HG02885 (cell line): ENCODE measurements around the gene MDGA2.

Experiments
- ATAC-seq: cut with Tn5 transposase; IDR thresholded peaks from one replicate; pipeline ENCODE4 v1.9.1; 2021; ENCODE audit warnings: mild to moderate bottlenecking; ENCODE audit not compliant: unreplicated experiment, poor library complexity

Gene MDGA2

DNA sequence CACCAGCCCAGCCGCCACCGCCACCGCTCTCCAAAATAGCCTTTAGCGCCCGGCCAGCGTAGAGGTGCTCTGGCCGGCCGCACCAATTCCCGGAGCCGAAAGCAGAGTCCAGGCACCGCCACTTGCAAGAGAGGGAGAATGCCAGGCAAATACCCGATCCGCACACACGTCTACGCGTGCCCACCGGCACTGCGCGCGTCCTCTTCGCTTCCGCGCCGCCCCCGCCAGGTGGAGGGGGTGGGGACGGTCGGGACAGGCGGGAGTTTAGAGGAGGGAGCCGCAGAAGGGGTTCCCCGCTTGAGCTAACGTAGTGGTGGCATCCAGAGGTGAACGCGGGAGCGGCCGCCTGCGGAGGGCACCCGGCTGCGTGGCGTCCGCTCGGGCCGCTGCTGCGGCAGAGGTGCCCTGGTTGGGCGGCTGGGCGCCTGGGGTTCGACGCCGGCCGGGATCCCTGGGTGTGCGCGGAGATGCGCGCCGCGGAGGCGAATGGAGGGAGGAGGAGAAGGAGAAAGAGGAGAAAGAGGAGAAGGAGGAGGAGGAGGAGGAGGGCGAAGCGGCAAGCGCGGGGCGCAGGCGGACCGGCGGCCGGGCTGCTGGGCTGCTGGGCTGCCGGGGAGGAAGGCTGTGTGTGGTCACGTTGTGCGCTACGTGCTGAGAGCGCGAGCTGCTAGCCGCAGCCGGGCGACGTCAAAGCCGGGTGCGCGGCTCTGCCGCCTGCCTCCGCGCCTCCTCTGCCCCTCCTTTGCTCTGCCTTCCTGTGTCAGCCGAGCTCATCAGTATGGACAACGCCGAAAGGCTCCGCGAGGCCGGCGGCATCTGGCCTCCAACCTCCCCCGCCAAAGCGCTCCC, at the start of gene MDGA2:
Gene MDGA2 (minus strand): TSS at position 140 of the 849 bp plus-strand sequence.
- ATAC-seq = no peak

DNA sequence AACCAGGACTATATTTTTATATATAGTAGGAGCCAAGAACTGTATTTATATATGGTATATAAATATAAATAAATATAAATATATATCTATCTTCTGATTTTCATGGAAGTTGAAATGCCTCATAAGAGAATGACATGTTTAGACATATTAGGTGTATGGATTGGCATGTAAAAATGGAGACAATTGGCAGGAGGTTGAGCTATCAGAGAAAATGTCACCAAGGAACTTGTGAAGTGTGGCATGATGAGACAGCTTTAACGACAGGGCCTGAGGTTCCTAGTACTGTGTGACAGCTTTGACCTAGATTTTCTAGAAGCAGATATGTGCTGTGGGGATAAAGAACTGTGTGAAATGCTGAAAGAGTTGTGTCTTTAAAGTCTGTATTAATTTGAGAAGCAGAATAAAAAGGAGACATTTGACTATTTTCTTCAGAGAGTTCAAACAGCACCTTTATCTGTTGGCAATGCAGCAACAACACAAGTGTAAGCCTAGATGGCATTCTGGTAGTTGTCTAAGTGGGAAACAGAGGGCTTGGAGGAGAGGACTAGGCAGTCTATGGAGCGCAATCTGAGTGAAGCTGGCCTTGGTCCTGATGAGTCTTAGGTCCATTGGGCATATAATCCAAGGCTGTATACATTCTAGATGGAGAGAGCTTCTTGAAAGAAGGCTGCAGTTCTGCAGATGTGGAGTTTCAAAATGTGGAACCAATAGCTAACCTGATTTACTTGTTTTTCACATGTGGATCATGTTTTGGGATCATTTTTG, 47.7 kb upstream of the MDGA2 start:
- no peak for ATAC-seq

DNA sequence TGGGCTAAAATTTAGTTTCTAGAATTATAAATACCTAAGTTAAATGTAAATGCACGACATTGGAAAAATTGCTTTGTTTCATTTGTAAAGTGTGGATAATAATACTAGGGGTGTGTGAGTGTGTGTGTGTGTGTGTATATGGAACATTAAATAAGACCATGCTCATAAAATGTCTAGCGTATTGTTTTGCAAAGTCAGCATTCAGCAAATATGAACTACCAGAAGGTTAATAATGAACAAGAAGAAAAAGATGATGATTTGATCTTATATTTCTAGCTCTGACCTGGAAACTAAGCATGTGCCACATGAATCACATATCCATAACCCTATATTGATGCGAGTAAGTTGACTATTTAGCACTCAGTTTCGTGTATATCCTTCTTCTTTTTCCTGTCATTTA, 44.9 kb upstream of the MDGA2 start:
- no peak for ATAC-seq

DNA sequence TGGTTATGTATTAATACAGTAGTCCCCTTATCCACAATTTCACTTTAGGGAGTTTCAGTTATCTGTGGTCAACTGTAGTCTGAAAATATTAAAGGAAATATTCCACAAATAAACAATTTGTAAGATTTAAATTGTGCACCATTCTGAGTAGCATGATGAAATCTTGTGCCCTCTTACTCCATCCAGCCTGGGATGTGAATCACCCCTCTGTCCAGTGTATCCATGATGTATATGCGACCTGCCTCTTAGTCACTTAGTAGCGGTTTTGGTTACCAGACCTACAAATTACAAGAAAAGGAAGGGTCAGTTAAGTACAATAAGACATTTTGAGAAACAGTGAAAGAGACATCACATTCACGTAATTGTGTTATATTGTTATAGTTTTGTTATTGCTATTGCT, 39.9 kb upstream of the MDGA2 start:
- ATAC-seq = no peak

DNA sequence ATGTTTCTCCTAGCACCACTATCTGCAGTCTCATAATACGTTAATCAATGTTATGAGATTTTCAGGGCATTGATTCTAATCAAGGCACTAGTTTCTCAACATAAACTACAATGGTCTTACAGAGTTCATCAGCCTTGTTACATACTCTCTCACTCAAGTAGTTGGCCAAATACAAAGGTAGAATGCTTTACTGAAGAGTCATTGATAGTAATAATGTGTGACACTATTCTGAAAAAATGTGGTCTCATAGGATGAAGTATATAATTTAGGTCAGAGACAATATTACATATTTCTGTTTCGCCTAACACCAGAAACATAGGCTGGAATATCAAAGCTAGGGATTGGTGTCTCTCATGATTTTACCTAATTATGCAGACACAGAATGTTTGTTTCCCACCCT, 35.2 kb upstream of the MDGA2 start:
- no peak for ATAC-seq

DNA sequence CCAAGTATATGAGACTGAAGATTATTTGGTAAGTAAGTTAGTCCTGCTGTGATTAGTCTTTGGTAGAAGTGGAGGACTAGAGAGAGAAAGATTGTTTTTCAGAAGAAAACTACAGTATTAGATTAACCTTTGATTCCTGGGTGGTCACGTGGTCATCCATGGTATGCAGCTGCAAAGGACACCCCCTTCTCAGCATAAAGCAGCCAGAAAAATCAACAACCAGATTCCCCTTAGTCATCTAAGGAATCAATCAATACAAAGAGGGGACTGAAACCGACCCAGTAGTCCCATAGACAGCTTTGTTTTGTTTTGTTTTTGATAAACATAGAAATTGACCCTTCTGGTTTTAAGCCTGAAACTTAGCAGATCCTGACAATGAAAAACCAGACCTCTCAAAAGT, 30.3 kb upstream of the MDGA2 start:
- ATAC-seq = no peak

DNA sequence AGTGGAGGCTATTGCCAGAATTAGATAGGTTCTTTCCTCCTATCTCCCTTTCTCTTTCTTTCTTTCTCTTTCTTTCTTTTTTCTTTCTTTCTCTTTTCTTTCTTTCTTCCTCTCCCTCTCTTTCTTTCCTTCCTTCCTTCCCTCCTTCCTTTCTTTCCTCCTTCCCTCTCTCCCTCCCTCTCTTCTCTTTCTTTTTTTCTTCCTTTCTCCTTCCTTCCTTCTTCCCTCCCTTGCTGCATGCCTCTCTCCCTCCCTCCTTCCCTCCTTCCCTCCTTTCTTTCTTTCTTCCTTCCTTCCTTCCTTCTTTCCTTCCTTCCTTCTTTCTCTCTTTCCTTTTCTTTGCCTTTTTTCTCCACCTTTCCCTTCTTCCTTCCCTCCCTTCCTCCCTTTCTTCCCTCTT, 16.4 kb upstream of the MDGA2 start:
- no peak for ATAC-seq

DNA sequence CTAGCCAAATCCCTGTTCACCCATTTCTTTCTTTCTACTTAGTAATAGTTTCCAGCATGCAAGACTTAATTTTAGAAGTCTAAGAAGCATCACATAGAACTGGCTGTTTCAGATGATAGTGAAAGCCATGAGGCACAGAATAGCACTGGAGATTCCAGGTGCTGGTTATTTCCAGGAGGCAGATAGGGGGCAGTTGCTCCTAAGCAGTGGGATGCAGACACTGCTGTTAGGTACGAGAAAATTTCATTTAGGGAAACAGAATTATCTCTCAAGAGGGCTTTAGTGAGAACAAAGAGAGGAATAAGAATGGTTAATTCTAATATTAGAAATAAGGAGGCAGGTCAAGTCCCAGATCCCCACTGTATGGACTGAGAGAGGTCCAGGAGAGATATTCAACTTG, 3.6 kb upstream of the MDGA2 start:
- ATAC-seq = no peak

DNA sequence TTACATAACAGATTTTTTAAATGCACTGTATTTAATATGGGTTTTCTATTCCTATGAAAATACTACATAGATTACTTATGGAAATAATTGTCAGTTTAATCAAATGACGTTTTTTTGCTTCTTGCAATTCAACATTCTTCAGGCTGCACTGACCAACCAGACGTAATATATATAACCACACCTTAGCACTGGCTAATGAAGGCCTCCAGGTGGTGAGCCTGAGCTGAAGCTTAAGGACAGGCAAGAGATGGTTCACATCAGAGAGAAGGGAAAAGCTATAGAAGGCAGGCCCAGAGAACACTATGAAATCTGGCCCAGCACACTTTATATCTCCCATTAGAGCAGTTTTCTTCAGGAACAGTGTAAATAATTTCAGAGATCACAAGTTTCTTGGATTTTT, 2.8 kb upstream of the MDGA2 start:
- no peak for ATAC-seq

DNA sequence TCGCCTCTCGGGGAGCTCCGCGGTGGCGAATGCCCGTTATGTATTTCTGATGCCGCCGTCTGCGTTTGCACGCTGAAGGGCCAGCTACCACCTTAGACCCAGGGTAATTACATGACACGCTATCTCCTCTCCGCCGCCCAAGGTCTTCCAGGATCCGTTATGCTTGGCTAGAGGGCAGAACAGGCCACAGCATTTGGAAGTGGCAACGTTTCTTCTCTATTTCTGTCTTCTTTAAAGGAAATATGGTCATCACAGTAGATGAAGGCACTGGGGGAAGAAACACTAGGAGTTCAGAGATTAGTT, 861 bp upstream of the MDGA2 start:
- ATAC-seq = no peak

DNA sequence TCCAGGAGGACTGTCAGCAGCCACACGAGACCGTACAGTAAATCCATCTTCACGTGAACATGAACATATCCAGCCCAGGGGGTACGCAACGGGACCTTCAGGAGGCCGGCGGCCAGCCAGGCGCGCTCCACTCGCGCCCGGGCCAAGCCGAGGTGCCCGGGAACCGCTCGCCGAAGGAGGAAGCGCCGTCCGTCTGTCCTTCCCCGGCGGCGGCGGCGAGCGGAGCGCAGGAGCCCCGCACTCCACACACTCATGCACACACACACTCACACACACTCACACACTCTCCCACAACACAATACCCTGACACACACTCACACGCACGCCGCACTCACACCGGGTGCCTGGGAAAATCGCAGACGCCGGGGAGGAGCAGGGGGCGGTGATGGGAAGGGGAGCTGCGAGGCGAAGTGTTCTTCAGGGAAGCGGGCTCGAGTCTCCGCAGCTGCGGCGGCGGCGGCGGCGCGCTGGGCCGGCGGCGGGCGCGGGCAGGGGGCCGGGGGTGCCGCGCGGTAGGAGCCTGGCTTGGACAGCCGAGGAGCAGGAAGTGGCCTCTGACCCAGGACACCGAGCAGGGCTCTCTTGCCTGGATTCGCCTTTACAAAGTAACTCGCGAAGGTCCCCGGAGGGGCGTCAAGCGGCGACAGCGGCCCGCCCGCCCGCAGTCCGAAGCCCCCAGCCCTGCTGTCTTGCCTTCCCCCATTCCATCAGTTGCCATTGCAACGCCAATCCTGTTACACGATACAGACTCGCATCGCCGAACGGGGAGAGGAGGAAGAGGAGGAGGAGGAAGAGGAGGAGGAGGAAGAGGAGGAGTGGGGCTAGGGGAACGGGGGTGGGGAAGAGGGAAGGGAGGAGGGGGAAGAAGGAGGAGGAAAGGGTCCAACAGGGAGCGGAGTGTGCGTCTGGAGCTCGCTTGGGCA, 601 bp downstream of the MDGA2 start:
- ATAC-seq = no peak

DNA sequence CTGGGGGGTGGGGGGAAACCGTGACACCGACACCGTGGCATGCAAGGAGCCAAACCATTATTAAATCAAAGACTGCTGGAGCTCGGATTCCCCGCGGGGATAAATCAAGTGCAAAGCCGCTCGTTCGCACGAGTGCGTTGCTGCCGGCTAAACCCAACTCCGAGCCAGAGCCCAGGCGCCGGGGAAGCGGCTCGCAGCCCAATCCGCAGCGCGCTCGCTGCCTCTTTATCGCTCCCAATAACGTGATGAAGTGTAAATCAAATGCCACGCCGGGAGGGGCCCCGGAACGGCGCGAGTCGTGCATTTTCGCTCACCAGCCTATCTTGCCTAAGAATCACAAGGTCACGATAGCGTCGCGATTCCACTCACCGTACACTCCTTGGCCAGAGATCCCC, 1.3 kb downstream of the MDGA2 start:
- no peak for ATAC-seq

DNA sequence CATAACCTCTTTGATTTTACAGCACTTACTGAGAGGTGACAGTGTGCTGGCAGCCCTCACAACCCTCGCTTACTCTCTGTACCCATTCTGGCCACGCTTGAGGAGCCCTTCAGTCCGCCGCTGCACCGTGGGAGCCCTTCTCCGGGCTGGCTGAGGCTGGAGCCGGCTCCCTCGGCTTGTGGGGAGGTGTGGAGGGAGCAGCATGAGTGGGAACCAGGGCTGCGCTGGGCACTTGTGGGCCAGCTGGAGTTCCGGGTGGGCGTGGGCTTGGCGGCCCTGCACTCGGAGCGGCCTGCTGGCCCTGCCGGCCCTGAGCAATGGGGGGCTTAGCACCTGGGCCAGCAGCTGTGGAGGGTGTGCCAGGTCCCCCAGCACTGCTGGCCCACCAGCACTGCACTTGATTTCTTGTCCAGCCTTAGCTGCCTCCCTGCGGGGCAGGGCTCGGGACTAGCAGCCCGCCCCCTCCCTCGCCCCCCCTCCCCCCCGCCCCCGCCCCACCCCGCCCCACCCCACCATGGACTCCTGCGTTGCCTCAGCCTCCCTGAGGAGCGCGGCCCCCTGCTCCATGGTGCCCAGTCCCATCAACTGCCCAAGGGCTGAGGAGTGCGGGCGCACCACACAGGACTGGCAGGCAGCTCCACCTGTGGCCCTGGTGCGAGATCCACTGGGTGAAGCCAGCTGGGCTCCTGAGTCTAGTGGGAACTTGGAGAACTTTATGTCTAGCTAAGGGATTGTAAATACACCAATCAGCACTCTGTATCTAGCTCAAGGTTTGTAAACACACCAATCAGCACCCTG, 9.9 kb downstream of the MDGA2 start:
- no peak for ATAC-seq

DNA sequence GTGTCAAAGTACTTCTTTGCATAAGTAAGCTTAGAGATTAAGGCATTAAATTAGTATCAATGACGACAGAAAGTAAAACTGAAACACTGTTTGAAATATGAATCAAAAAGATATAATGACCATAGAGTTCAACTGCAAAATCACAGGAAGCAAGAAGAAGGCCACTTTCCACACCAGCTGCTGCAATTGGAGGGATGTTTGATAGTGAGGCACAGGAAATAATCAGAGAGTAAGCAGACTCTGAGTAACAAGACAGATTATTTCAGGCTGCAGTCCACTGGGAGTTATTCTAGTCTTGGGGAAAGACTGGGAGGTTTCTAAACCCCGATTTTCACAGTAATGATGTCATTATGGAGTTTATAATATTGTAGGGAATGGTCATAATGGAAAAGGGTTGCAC, 12.9 kb downstream of the MDGA2 start:
- ATAC-seq = no peak

DNA sequence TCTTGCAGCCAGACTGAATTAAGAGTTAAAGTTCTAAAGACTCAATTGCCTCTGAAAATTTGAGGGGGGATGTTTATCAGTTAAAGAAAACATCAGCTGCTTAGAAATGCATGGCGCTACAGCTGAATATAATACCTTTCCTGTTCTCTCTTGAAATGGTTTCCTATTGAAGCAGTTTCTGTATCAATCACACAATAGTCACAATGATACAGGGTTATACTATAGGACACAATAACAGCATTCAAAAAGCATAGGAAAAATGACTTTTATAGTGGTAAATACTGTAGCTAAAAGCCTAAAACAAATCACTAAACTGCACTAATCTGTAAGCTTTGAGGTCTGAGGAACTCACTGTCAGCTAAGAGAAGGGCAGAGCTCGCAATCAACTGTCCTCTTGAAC, 15.2 kb downstream of the MDGA2 start:
- no peak for ATAC-seq

DNA sequence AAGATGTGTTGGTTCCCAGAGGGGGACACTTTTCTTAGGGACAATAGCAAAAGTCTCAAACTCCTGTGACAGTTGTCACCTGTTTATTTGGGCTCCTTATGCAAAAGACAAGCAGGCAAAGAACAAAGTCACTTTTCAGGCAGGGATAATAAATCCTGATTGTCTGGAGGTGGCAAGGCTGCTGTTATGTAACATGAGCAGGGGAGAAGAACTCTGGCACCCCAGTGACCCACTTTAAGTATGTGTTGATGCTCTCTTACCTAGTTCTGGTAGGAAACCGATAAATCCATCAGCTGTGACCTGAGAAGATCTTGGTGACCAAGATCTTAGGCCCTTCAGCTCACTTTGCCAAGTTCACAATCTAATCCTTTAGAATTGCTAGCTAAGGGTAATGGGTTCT, 17.4 kb downstream of the MDGA2 start:
- no peak for ATAC-seq

DNA sequence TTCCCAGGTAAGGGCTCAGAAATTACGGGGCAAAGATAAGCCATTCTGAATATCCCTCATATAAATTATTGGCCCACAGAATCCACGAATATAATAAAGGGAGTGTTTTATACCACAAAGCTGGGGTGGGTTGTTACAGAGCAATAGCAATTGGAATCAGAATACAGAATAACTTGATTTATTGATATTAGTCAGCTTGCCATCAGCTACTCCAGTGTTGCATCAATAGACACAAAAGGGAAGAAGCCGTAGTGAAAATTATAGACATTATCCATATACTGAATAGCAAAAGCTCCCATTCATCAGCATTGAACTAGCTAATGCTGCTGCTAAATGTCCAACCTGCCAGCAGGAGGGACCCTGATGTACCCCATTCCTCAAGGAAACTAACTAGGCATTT, 18.3 kb downstream of the MDGA2 start:
- no peak for ATAC-seq

DNA sequence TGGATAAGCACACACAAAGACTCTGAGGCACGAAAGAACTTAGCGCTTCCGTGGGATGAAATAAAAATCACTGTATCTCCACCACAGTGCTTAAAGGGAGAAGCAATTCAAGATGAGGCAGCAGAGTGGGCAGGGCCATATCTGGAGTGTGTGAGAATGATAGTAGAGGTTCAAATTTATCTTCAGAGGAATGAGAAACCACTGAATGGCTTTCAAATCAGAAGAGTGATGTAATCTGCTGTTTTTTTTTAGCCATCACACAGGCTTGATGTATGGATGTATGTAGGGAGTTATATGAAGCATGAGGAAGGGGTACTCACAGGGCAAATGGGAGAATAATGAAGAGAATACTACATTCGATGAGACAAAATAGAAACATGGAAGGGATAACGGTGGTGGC, 24.1 kb downstream of the MDGA2 start:
- no peak for ATAC-seq

DNA sequence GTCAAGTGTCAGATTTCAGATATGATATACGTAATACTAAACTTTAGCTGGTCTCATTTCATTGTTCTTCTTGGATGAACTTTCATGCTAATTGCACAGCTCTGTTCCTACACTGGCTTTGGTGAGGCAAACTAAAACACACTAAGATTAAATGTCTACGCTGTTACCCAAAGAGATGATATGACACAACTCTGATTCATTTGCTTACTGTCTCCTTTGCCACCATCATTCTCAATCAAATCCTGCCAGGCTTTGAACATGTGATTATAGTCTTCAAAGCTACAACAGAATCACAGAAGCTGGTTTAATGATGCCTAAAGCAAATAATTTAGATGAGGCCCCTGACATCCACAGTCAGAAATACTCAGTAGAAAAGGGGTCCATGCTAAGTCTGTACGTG, 37.7 kb downstream of the MDGA2 start:
- ATAC-seq = no peak
